ENCODE results near the gene FHAD1.
"Not testable (repeated sequence)": the region's sequence is repeated elsewhere in the genome, so short reads cannot be mapped to it uniquely, and the experiment has no call there.

Gene FHAD1

DNA sequence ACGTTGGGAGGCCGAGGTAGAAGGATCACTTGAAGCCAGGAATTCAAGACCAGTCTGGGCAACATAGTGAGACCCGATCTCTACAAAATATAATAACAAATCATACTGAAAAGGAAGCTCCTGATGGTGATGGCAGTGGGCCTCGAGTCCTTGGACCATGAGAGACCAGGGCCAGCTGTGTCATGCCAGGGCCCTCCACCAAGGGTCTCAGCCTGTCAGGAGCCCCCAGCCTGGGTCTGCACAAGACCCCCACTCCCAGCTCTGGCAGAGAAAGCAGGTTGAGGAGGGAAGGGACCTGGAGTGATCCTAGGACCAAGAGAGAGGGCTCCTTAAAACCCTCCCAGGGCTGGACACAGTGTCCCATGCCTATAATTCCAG is 184.5 kb downstream of the FHAD1 start:
- no peak for DNase-seq (ENCODE audit: low read depth in 3 of 3, low spot score in 1 of 3)

DNA sequence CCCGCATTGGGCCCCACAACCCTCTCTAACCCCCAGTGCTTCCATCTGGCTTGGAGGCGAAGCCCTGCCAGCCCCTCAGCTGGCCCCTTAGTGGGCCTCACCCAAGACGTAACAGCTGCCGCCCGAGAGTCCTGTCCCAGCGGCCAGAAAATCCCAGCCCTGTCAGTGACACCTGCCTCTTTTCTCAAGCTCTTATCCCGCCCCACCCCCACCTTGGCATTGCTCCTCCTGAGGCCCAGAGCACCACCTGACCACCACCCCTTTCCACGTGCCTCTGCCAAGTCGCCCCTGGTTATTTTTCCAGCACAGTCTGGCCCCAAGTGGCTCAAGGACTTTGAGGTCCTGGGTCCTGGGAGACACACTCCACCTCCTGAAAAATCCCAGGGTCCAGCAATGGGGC is 185.3 kb downstream of the FHAD1 start:
- no peak for DNase-seq (ENCODE audit: low read depth in 3 of 3, low spot score in 1 of 3)

DNA sequence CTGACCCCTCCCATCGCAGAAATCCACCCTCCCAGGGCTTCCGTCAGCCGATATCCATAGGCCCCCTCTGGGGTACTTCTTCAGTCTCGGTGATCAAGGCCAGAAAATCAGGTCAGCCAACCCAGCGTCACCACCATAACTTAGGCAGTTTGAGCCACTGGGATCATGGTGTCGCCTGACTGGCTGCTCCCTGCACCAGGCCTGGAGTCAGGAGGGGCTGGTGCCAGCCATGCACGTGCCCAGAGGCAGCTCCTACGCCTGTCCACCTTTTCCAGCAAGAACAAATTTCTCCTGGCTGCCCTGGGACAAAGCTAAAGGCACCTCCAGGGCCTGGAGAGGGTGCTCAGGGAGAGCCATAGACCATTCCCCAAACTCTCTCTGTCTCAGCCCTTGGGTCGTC is 186.4 kb downstream of the FHAD1 start:
- no peak for DNase-seq (ENCODE audit: low read depth in 3 of 3, low spot score in 1 of 3)

DNA sequence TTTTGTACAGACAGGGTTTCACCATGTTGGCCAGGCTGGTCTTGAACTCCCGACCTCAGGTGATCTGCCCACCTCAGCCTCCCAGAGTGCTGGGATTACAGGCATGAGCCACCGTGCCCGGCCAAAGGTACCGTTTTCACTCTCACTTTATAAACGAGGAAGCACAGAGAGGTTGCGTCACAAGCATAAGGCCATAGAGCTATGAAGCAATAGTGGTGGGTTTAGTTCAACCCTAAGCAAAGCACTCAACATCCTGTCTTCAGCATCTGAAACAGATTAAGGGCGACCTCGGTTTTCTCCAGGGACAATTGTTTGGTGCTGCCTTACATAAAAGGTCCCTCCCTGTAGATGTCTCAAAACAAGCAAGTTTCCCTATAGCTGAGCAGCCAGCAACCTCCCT is 187.7 kb downstream of the FHAD1 start:
- not testable (repeated sequence) for DNase-seq (ENCODE audit: low read depth in 3 of 3, low spot score in 1 of 3)

DNA sequence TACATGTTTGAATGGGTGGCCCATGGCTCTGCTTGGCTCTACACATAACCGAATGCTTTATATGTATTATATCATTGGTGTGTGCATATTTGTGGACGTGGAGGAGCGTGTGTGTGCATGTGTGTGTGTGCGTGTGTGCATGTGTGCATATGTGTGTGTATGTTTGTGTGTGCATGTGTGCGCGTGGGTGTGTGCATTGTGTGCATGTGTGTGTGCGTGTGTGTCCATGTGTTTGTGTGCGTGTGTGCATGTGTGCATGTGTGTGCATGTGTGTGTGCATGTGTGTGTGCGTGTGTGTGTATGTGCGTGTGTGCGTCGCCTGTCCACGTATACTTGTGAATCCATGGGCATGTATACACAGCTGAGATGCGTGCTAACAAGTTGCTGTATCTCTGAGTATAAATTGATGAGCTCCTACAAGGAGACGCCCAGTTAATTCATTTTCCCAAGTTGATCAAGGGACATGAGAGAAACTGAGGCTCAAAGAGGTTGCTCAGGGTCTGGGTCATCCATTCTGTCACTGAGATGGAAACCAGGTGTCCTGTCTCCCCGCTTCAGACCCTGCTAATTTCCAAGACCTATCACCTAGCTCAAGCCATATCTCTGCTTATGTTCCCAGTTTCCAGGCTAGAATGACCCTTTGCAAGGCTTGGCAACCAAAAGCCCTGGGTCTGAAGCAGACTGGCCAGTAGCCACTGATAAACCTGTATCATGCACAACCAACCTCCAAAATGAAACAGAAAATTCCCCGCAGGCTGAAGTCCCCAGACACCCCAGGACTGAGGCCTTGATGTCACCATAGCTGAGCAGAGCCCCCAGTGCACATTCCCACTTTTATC is 188.4 kb downstream of the FHAD1 start:
- DNase-seq (ENCODE audit: low read depth in 3 of 3, low spot score in 1 of 3), result no peak

DNA sequence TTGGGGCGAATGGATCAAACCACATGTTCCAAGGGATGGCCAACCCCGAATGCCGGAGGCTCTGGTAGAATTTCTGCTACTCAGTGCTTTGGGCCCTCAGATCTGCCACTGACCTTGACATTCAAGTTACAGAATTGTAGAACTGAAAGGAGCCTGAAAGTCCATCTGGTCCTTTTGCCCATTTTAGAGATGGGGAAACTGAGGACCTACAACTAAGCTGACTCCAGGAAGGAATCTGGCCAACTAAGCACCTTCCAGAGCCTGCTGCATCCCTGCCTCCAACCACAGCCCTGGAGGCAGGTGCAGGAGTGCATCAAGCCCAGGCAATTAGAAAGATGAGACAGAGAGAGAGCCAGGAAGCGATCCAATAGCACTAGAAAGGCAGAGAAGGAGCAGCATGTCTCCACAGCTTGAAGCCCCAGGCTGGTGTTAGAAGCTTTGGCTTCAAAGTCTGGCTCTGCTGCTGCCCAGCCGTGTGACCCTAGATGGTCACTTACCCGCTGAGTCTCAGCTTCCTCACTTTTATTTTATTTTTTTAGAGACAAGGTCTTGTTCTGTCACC is 189.9 kb downstream of the FHAD1 start:
- no peak for DNase-seq (ENCODE audit: low read depth in 3 of 3, low spot score in 1 of 3)

DNA sequence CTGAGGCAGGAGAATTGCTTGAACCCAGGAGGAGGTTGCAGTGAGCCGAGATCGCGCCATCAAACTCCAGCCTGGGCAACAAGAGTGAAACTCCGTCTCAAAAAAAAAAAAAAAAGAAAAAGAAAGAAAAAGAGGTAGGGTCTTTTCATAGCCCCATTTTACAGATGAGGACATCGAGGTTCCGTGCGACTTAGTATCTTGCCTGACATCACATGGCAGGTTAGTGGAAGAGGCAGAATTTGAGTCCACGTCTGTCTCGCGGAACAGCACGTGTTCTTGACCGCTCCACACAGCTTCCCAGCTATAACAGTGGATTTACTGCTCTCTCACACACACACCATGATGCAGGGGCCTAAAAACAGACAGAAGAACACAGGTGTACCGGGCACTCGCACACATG is 192.3 kb downstream of the FHAD1 start:
- DNase-seq (ENCODE audit: low read depth in 3 of 3, low spot score in 1 of 3), result no peak

DNA sequence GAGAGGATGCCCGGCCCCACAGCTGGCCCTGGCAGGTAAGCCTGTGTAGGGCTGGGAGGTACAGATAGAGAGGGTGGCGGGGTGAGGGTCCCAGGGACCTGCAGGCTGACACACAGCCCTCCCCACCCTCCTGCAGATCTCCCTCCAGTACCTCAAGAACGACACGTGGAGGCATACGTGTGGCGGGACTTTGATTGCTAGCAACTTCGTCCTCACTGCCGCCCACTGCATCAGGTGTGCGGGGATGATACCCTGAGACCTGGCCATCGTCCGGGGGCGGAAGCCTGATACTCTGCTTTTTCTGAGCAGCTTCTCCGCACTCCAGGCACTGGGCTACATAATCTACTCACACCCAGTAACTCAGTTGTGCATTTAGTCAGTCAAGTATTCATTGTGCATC is 193.3 kb downstream of the FHAD1 start:
- no peak for DNase-seq (ENCODE audit: low read depth in 3 of 3, low spot score in 1 of 3)

DNA sequence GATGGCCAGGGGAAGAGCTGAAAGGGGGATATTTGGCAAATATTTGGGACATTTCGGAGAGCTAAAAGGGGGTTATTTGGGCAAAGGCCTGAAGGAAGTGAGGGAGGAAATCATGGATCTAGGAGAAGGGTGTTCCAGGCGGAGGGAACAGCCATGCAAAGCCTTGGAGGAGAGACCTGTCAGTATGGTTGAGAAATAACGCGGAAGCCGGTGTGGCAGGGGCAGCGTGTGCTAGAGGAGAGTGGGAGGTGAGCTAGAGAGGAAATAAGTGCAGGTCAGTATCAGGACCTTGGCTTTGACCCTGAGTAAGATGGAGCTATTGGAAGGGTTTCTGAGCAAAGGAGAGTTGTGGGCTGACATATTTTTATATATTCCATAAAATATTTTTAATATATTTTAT is 194.2 kb downstream of the FHAD1 start:
- DNase-seq (ENCODE audit: low read depth in 3 of 3, low spot score in 1 of 3), result no peak

DNA sequence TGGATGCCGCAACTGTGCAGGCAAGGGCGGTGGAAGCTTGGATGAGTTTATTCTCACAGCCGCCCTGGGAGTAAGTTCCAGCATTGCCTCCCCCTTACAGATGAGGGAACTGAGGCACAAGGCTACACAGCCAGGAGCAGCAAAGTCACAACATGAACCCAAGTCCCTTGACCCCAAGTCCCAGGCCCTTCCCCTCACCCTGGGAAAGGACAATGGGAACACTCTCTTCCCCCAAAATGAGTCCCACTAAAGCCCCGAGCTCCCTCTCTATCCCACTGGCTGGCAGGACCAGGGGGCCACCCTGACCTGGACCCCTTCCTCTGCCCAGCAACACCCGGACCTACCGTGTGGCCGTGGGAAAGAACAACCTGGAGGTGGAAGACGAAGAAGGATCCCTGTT is 195.1 kb downstream of the FHAD1 start:
- DNase-seq (ENCODE audit: low read depth in 3 of 3, low spot score in 1 of 3), result no peak

DNA sequence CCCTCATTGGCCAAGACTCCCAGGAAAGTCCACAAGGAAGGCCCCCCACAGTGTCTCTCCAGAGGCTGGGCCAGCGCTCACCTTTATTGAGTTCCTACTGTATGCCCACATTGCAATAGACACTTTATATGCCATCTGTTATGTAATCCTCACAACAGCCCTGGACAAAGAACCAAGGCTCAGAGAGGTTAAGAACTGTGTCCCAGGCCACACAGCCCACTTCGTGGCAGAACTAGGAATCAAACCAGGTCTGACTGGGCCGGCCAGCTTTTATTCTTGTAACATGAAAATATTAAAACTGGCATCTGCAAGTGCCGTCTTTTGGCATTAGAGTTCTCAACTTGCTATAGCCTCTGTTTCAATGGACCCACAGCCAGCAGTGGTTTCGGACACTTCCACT is 195.7 kb downstream of the FHAD1 start:
- no peak for DNase-seq (ENCODE audit: low read depth in 3 of 3, low spot score in 1 of 3)

DNA sequence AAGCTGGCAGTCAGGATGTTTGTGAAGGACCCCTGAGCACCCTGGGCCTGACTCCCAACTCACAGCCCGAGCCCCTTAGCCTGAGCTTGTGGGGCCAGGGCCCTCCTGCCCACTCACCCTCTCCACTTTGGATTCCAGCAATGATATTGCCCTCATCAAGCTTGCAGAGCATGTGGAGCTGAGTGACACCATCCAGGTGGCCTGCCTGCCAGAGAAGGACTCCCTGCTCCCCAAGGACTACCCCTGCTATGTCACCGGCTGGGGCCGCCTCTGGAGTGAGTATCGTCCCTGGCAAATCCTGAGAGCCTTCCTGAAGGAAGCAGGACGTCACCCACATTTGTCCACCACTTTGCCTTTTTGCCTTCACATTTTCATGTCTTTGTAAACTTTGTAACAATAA is 196.3 kb downstream of the FHAD1 start:
- no peak for DNase-seq (ENCODE audit: low read depth in 3 of 3, low spot score in 1 of 3)

DNA sequence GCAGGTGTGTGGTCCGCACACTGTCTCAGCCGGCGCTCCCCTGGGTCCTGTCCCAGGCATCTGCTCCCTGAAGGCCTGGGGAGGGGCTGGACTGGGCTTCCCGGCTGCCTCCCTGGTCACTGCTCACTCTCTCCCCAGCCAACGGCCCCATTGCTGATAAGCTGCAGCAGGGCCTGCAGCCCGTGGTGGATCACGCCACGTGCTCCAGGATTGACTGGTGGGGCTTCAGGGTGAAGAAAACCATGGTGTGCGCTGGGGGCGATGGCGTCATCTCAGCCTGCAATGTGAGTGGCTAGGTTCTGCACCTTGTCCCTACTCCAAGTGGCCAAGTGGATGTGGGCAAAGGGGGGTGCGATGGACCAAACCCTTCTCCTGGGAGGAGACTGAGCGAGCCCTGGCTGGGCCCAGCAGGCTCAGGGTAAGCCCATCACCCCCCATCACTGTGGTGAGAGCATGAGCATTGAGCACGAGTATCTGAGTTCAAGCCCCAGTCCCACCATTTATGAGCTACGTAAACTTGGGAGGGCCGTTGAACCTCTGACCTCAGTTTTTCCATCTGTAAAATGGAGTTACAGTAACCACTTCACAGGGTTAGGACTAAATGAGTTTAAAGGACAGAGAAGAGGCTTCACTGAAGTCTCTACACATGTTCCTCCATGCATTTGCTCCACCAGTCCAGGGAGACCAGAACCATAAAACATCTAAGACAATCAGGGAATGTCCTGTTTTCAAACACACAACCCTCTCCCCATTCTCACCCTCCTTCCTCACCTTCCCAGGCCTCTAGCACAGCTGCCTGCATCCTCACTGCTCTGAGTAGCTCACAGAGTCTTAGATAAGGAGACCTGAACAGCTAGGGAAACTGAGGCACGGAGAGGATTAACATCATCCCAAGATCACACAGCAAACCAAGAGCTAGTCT is 197.7 kb downstream of the FHAD1 start:
- no peak for DNase-seq (ENCODE audit: low read depth in 3 of 3, low spot score in 1 of 3)

DNA sequence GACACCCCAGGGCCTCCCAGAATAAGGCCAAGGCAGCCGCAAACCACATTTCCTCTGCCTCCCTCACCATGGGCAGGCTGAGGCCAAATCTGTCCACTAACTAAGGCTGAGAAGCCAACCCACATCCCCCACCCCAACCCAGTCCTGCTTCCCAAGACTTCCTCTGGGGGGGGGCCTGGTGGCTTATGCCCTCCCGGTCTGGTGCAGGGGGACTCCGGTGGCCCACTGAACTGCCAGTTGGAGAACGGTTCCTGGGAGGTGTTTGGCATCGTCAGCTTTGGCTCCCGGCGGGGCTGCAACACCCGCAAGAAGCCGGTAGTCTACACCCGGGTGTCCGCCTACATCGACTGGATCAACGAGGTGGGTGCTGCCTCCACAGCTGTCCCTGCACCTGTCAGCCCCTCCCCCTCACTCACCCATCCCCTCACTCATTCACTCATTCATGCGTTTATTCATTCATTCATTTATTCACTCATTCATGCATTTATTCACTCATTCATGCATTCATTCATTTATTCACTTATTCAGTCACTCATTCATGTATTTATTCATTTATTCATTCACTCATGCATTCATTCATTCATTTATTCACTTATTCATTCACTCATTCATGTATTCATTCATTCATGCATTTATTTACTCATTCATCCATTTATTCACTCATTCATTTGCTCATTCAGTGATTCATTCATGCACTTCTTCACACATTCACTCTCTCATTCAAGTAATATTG is 198.5 kb downstream of the FHAD1 start:
- DNase-seq (ENCODE audit: low read depth in 3 of 3, low spot score in 1 of 3), result no peak

DNA sequence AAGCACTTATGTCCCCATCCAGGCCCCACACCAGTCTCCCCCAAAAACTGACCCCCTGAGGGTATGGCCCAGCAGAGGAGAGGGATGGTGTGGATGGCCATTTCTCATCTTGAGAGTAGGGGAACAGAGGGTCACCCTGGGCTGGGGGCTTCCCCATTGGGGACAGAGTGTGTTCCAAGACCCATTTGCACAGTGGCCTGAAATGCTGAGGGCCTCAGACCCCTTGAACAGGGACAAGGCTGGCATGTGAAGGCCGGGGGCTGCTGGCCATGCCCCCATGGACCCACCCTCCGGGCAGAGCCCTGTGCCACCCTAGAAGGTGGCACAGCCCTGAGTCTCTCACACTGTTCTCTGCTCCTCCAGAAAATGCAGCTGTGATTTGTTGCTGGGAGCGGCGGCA is 199.2 kb downstream of the FHAD1 start:
- DNase-seq (ENCODE audit: low read depth in 3 of 3, low spot score in 1 of 3), result no peak
